Fibroblast of skin of right biceps (primary cell): ENCODE data around the gene MBNL2.

Source experiments
- DNase-seq: peaks from one replicate; pipeline ENCODE4 v3.0.0-alpha.2; 2013

The MBNL2 gene

GRCh38 chr13:97307118-97307881, 85.2 kb downstream of the MBNL2 start:
- DNase-seq, result no peak

DNA sequence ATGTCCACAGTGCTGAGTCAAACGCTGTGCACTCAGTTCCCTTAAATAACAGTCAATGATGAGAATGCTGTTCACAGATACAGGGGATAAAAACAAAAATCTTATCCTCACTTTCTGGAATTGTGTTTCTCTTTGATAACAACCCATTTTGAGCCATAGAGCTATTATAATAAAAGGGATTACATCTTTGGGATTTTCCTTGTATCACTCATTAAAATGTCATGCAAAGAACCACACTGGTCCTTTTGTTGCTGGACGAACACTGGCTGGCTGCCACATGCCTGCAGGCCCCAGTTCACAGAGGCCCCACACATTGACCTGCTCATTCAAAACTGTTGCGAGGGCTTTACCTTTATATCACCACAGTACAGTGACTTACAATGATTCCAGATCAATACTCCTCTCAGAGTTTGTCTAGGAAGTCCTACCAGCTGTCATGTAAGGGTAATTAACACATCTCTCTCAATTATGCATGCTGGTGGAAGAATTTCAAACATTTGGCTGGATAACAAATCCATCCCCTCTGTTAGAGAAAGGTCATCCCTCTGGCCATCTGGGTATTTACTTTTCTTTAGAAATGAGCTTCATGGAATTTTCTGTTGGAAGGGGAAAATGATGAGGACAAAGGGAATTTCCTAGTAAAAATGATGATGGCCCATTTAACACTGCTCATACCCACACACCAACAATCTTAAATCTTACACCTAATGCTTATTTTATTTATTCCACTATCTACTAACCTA, 85.9 kb downstream of the MBNL2 start:
- peak; percentile 71 for DNase-seq

DNA sequence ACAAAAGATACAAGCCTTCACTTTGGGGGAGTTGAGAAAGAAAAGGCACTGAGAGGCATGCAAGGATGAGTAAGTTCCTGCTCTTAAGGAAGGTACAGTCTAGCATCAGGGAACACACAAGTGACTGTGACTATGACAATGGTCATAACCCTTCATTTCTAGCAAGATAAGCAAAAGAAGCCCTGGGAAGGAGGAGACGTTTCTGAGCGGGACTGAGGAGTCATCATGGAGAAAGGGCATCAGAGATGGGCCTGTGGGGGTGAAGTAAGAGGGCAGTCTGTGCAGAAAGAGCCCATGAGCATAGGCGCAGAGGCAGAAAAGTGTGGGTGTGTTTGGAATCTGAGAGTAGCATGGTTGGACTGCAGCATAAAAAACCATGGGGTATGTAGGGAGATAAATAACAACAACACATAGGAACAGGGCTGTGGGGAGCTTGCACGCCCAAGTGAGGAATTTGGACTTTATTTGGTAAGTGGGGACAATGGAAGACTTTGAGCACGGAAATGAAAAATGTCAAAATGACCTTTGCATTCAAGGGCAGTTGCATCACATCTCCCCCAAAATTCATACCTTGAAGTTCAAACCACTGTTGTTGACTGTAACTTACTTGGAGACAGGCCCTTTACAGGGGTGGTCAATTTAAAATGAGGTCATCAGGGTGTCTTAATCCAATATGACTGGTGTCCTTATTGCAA, 86.7 kb downstream of the MBNL2 start:
- peak; percentile 26 for DNase-seq

DNA sequence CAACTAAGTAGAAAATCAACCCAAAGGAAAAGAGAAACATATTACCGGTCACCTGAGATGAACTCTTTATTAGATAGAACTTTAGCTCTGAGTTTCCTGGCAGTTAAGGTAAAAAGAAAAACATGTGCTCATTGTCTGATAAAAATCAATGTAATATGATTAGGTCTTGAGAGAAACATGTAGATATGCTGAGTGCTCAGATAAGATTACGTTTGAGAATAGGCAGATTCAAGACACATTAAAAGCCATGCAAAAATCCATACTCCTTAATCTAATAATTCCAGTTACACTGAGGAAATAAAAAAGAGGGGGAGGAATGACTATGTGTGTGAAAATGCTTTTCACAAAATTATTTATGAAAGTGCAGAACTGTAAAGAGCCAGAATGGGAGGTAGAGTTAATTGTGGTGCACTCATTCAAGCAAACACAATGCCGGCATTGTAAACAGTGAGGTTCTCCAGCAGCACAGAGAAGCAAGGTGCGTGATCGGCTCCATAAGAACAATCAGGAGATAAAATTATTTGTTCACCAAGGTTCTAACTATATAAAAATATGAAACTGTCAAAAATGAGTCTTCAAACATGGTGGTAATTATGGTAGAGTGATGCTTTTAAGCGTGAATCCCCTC, 88.8 kb downstream of the MBNL2 start:
- DNase-seq, result no peak

- DNase-seq, result no peak
Measured at GRCh38 chr13:97311956-97312355, 89.8 kb downstream of the MBNL2 start.

DNA sequence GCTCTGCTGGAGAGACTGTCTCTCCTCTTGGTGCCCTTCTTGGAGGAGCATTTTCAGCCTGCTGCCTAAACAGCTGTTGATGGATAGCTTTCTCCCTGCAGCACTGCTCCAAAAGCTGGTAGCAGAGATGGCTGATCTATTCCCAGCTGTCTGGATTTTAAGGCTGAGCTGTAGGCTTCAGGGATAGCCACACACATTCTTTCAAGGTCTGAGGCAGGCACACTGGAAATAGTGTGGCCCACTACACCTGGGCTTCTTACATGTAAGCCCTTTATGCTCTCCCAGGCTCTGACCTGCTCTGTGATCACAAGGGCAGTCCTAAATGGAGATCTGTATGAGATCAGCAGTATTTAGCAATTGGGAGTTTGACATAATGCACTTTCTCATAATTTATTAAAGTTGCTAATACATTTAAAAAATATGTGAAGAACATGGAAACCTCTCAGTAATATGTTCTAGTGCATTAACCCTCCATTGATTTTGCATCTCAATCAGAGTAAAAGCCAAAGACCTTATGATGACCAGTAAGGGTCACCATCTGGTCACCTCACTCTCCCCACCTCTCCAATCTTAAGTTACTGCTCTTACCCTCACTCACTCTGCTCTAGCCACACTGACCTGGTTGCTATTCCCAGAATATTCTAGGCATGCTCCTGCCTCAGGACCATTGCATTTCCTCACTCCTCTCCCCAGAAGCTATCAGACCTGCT, 91.6 kb downstream of the MBNL2 start:
- no peak for DNase-seq

DNA sequence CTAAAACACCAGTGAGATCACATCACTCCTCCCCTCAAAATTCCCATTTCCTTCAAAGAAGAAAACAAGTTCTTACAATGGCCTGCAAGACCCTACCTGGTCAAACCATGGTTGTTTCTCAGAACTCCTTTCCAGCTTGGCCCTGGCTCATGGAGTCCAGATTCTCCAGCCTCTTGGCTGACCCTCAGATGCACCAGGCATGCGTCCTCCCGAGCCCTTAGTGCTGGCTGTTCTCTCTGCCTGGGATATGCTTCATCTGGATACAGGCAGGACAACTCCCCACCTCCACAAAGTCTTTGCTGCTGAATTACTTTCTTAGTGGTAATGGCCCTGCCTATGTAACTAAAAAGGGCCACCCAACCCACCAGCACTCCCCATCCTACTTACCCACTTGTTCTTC, 94.3 kb downstream of the MBNL2 start:
- no peak for DNase-seq

DNA sequence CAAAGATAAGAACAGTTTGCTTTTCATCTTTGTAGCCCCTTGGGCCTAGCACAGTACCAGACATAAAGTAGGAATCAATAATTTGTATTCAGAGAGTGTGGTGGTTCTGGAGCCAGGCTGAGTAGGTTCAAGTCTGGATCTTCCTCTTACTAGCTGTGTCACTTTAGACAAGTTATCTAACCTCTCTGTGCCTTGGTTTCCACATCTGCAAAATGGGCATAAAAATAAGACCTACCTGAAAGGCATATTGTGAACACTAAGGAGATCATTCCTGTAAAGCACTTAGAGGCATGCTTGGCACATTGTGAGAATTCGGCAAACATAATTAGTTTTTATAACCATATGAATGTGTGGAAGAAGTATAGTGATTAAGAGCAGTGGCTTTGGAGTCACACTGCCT, 95.8 kb downstream of the MBNL2 start:
- no peak for DNase-seq

- no peak for DNase-seq
Measured at GRCh38 chr13:97318532-97318931, 96.4 kb downstream of the MBNL2 start.

DNA sequence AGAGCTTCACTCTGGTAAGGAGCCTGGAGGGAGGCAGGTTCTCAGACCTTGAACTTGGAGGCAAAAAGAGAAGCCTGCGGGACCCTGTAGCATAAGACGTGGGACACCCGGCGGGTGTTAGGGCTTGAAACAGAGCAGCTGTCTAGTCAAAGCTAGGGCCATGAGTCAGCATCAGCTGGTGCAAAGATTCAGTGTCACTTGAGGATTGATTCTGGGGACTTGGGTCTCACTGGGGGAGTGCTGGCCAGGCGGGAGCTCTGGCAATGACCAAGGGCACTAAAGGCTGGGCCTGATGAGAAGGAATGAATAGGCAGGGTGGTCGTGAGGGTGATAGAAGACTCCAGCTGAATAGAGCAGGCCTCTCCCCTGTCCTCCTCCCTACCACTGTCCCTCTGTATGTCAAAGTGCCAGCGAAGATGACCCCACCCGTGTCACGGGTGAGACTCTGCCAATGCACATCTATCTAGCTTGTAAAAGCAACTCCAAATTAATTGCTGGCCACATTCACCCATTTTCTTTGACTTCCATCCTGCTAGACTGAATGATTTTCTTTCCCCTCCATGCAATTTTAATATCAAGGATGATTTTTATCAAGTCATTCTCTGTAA, 97.1 kb downstream of the MBNL2 start:
- DNase-seq, result no peak

GRCh38 chr13:97321101-97321500, 99.0 kb downstream of the MBNL2 start:
- DNase-seq, result no peak

GRCh38 chr13:97321616-97322321, 99.6 kb downstream of the MBNL2 start:
- no peak for DNase-seq

DNA sequence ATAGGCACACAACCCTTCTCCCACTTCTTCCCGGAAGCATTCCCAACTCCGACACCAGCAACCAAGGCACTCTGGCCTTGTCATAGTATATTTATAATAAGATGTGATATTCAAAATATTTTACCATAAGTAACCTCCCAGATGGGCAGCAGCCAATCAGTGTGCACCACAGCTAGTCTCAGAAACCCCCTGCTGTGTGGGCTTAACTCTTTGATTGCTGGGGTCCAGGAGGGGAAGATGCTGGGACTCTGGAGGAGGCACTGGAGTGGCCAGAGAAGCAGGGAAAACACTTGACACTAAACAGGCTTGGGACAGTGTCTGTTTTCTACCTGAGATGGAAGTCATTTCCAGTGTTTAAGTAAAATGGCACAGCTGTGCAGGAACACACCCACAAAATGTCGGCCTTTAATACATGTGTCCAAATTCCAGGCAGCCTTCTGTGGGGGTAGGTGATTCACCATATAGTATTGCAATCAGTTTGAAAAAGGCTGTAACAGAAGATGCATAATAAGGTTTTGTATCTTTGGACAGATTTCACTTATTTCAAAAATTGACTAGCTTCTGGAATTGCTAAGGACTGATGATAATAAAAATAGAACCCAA, 100.7 kb downstream of the MBNL2 start:
- DNase-seq, result peak; percentile 76

DNA sequence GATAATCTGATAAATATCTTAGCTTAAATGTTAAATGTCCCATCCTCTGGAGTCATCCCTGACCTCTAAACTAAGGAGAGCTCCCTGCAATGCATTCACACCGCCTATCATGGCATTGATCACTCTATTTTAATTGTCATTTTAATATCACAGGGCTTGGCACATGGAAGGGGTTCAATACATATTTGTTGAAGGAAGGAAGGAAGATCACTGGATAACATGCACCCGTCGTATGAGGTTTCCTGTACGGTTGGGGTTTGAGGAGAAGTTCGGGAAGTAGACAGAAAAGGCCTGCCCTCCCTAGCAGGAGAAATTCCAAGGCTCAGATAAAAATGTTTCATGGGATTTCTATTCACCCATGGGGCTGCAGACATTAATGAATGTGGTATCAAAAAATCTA, 102.0 kb downstream of the MBNL2 start:
- DNase-seq, result no peak

DNA sequence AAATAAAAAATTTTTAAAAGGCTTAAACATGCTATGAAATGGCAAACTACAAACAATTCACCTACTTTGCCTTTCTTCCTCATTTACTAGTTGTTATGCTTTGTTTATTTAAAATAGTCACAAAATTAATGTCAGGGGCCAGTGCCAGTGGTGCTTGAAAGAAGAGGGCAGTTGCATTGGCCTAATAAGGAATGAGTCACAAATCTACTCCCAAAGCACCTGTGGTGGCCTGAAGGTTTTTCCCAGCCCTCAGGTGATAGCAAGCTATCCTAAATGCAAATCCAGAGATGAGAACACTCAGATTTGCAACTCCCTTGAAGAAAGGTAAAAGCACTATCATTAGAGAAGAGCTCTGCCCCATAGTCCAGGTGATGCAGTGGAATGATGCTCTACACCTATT, 103.6 kb downstream of the MBNL2 start:
- DNase-seq, result no peak

- DNase-seq, result no peak
Measured at GRCh38 chr13:97327086-97327485, 105.0 kb downstream of the MBNL2 start.

DNA sequence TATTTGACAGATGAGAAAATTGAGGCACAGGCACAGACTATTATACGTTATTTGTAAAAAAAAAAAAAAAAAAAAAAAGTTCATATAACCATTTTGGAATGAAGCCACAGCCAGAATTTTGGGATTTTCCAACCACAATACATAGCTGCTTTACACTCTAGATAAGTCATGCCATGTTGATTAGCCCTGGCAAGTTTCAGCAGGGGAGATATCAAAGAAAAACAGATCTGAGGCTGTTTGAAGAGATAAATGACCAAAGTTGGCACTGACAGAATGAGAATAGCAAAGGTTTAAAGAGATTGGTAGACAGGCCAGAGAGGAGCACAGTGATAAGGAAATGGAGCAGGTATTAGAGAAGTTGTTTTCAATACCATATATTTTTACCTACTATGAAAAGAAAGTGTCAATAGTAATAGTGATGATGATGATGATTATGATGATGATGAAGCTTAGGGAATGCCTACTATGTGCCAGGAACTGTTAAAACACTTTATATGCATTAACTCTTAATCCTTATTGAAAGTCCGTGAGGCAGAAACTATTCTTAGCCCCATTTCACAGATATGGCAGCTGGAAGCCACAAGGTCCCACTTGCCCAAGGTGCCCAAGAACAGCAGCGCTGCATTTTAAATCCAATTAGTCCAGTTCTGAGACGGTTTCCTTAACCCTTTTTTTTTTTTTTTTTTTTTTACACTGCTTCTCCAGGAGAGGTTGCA, 105.5 kb downstream of the MBNL2 start:
- DNase-seq, result peak; percentile 38

DNA sequence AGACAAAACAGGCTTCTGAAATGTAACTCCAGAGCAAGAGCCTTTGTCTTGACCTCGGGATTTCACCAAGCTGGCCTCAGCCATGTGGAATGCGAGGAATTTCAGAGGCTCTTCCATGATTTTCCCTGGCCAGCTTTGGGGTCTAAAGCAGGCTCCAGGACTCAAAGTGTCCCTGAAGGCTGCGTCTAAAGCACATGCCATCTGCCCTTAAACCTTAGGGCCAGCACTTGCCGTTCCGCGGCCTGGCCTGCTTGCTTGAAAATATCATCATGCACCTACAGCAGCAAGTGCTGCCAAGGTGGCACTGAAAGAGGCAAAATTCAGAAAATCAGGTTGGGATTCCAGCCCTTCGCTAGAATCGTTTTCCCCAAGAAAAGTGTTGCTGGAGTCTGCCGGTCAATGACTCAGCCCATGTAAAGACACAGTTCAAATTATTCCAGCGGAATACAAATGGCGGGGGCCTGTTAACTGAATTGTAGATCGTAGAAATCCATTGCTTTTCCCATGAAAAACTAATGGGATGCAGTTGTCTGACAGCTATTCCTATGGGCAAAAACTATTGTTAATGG, 106.2 kb downstream of the MBNL2 start:
- DNase-seq, result peak; percentile 86

GRCh38 chr13:97329331-97329730, 107.2 kb downstream of the MBNL2 start:
- no peak for DNase-seq

DNA sequence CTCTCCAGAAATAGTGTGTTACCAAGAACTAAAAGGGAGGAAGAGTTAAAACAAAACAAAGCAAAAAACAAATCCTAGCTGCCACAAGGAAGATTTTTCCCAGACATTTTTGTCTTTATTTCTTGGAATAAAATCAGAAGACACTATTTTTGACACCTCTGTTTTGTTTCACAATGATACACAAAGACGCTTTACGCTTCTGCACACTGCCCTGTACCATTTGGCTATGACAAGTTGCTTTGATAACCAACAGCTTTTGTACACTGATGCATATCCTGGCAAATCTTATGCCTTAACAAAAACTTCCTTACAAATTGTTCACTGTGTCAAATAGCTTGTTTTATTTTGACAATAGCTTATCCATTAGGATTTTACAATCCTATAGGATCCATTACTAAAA, 108.3 kb downstream of the MBNL2 start:
- no peak for DNase-seq
